T-cell (primary cell): ENCODE measurements around the gene OR52A5. TPM values are rescaled to one million over a fixed set of nuclear protein-coding genes. Genes with fewer than 3 reads are reported as not detected.
"Not testable (repeated sequence)": the region's sequence is repeated elsewhere in the genome, so short reads cannot be mapped to it uniquely, and the experiment has no call there.

ENCODE experiments used
- ATAC-seq, 4 experiments: fragments of 200-7000 bp in 3 of 4; fragments of 150-1000 bp in 1 of 4; cut with Tn5 transposase; replicated peaks in 1 of 4; 1 replicate in 3 of 4; 2 replicates in 1 of 4; pipeline ENCODE4 v1.10.0; 2021; ENCODE audit warnings: moderate library complexity in 3 of 4, mild to moderate bottlenecking in 2 of 4, moderate number of reproducible peaks in 1 of 4
- CTCF ChIA-PET, 2 donors: fragments of 300-600 bp; sonication (Branson Sonifier 250); formaldehyde crosslinking; loops; one replicate each; lab custom pipeline; 2022; ENCODE audit warnings: antibody characterized with exemption in 2 of 2; lab: Charles Lee
- POLR2A ChIA-PET, 2 donors: fragments of 300-600 bp; sonication (Branson Sonifier 250); formaldehyde crosslinking; loops; one replicate each; lab custom pipeline; 2022; ENCODE audit warnings: antibody characterized with exemption in 2 of 2; lab: Charles Lee
- DNase-seq, 35 experiments: peaks; one replicate each; pipeline versions ENCODE4 v3.0.0 to v3.0.0-alpha.2; 2013 to 2023
- H3K27ac ChIP-seq: one replicate; pipeline ENCODE4 v1.5.1; 2013; ENCODE audit warnings: low read length
- H3K27me3 ChIP-seq, 2 experiments: replicated peaks in 1 of 2; 1 replicate in 1 of 2; 2 replicates in 1 of 2; pipeline versions ENCODE4 v1.6.1 to v1.7.0; 2013; ENCODE audit warnings: low read length in 1 of 2, mixed read lengths in 1 of 2; ENCODE audit not compliant: control insufficient read depth in 2 of 2, insufficient read depth in 2 of 2; ENCODE audit errors: extremely low read depth in 1 of 2
- H3K36me3 ChIP-seq, 2 donors: 1 replicate in 1 of 2; 2 replicates in 1 of 2; pipeline versions ENCODE4 v1.6.1 to v1.7.0; 2013; ENCODE audit warnings: low read length in 1 of 2; ENCODE audit not compliant: control insufficient read depth in 2 of 2, insufficient read depth in 1 of 2; ENCODE audit errors: extremely low read depth in 1 of 2
- H3K4me1 ChIP-seq, 2 experiments: 1 replicate in 1 of 2; 2 replicates in 1 of 2; pipeline versions ENCODE4 v1.6.1 to v1.7.0; 2013; ENCODE audit warnings: low read length in 2 of 2, mixed read lengths in 1 of 2; ENCODE audit not compliant: insufficient read depth in 2 of 2, control insufficient read depth in 1 of 2; ENCODE audit errors: extremely low read depth in 1 of 2
- H3K4me3 ChIP-seq, 2 donors: 1 replicate in 1 of 2; 2 replicates in 1 of 2; pipeline versions ENCODE4 v1.5.1 to v1.7.0; 2013; ENCODE audit warnings: mild to moderate bottlenecking in 2 of 2, low read length in 1 of 2, moderate library complexity in 1 of 2; ENCODE audit not compliant: control insufficient read depth in 1 of 2; ENCODE audit errors: extremely low read depth in 1 of 2
- H3K9me3 ChIP-seq: 2 replicates; pipeline ENCODE4 v1.7.0; 2013
- H3K27ac Mint-ChIP-seq, 2 donors: one replicate each; pipeline ENCODE4 v1.8.0; 2020 to 2021; ENCODE audit warnings: mild to moderate bottlenecking in 2 of 2, mixed read lengths in 2 of 2
- H3K27me3 Mint-ChIP-seq, 2 donors: one replicate each; pipeline ENCODE4 v1.8.0; 2021 to 2022; ENCODE audit warnings: mixed read lengths in 2 of 2
- H3K36me3 Mint-ChIP-seq: one replicate; pipeline ENCODE4 v1.8.0; 2021; ENCODE audit warnings: mixed read lengths
- H3K4me1 Mint-ChIP-seq, 3 donors: one replicate each; pipeline ENCODE4 v1.8.0; 2020 to 2022; ENCODE audit warnings: mixed read lengths in 3 of 3, mild to moderate bottlenecking in 1 of 3
- H3K4me3 Mint-ChIP-seq, 3 donors: one replicate each; pipeline ENCODE4 v1.8.0; 2020 to 2022; ENCODE audit warnings: mild to moderate bottlenecking in 3 of 3, mixed read lengths in 3 of 3, moderate library complexity in 3 of 3
- H3K9me3 Mint-ChIP-seq, 3 donors: one replicate each; pipeline ENCODE4 v1.8.0; 2020 to 2022; ENCODE audit warnings: mixed read lengths in 3 of 3
- WGBS: methylation state at CpG from one replicate; pipeline ENCODE4 v1.1.5; 2013; ENCODE audit warnings: missing lambda C conversion rate; ENCODE audit not compliant: insufficient coverage; 5-methylcytosine and 5-hydroxymethylcytosine counted together
- total RNA-seq, 35 experiments: library from RNA in 6 of 35; stranded (reverse) in 6 of 35; fragments of 120-200 nt in 1 of 35; gene quantifications; one replicate each; pipeline versions ENCODE4 v1.2.1 to v1.2.4 and lab custom pipeline; 2013 to 2026

OR52A5 gene
- total RNA-seq, result not detected
- total RNA-seq (2013), result not detected
- total RNA-seq (lab: John Stamatoyannopoulos, UW), result 0 reads per million in 29 experiments

- Histone ChIP-seq H3K4me1 (no peaks in the 10 kb centered on the region), H3K4me3 (no peak within 1 kb of the TSS), H3K27ac (no peak within 1 kb of the TSS), H3K36me3 (no peaks in the 10 kb centered on the region), H3K9me3 (no peaks in the 10 kb centered on the region), H3K27me3 (no peaks in the 10 kb centered on the region)
- POLR2A ChIA-PET, result no interaction called here
- H3K9me3 Mint-ChIP-seq, result no peaks in the 10 kb centered on the region
- H3K27ac Mint-ChIP-seq, result no peak within 1 kb of the TSS
- no peaks in the 10 kb centered on the region for H3K4me1 Mint-ChIP-seq
- H3K36me3 Mint-ChIP-seq, result no peaks in the 10 kb centered on the region
- H3K27me3 Mint-ChIP-seq, result peaks cover 0 to 11% of the 10 kb centered on the region in 2 donors
- DNase-seq, result no peak
- ATAC-seq, result no peak
- CTCF ChIA-PET, result no interaction called here
- 91% methylated on average over 1 of the region's 2 CpGs for WGBS
- no peak within 1 kb of the TSS for H3K4me3 Mint-ChIP-seq
These were observed at the start of gene OR52A5 for GRCh38 chr11:5137996-5138395. TSS of gene OR52A5 (minus strand) at chr11:5138356. CDS start at chr11:5132642, 5,714 bp downstream.

DNA sequence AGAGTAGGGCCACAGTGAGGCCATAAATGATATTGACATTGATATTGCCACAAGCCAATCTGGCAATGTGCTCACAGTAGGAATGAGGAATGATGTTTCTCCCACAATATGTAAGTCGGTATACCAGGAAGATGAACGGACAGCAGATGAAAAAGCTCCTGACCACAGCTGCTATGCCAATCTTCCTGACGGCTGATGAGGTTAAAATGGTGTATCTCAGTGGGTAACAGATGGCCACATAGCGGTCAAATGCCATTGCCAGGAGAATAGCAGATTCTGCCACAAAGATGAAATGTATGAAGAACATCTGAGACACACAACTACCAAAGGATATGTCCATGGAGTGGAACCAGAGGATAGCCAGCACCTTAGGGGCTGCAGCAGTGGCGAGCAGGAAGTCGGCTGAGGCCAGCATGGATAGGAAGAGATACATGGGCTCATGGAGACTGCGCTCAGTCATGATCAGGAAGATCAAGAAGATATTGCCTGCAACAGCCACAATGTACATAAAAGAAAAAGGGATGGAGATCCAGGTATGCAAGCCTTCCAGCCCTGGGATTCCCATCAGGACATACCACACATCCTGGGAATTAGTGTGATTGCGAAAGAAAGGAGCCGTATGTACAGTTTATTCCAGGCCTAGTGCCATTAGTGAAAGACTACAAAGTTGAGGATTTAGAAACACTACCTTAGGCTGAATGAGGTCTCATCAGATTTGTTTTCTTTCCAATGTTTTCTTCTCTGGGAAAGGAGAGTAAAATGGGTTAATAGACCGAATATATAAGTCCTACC is 40.1 kb upstream of the OR52A5 start:
- Histone ChIP-seq H3K27me3 (no peaks in the 10 kb centered on the region), H3K9me3 (no peaks in the 10 kb centered on the region), H3K36me3 (no peaks in the 10 kb centered on the region), H3K27ac (no peak overlapping the region), H3K4me1 (no peaks in the 10 kb centered on the region), H3K4me3 (no peak overlapping the region)
- H3K4me3 Mint-ChIP-seq, result no peak overlapping the region
- H3K27ac Mint-ChIP-seq, result no peak overlapping the region
- WGBS, result no CpG with 5 or more reads among the region's 10 CpGs
- CTCF ChIA-PET, result no interaction called here
- H3K9me3 Mint-ChIP-seq, result peaks cover 0 to 4% (median 2%) of the 10 kb centered on the region in 3 donors
- ATAC-seq (no peak), DNase-seq (no peak)
- H3K36me3 Mint-ChIP-seq, result no peaks in the 10 kb centered on the region
- no peaks in the 10 kb centered on the region for H3K4me1 Mint-ChIP-seq
- POLR2A ChIA-PET, result no interaction called here
- H3K27me3 Mint-ChIP-seq, result peaks cover 0 to 4% of the 10 kb centered on the region in 2 donors

DNA sequence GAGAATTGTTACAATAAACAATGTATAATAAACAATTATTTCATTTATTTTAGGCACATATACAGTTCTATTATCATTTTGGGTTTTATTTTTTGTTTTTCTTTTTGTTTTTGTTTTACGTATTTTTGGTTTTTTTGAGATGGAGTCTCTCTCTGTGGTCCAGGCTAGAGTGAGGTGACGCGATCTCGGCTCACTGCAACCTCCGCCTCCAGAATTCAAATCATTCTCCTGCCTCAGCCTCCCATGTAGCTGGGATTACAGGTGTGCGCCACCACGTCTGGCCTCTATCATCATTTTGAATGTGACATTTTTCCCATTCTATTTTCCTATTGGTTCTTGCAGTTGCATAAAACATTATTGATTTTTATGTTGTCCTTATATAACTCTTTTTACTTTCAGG is 36.8 kb upstream of the OR52A5 start:
- Histone ChIP-seq H3K36me3 (no peaks in the 10 kb centered on the region), H3K4me1 (no peaks in the 10 kb centered on the region), H3K4me3 (no peak overlapping the region), H3K9me3 (no peaks in the 10 kb centered on the region), H3K27ac (no peak overlapping the region), H3K27me3 (no peaks in the 10 kb centered on the region)
- Mint-ChIP-seq H3K27ac (no peak overlapping the region), H3K9me3 (peaks cover 0 to 4% (median 2%) of the 10 kb centered on the region in 3 donors), H3K36me3 (no peaks in the 10 kb centered on the region), H3K4me3 (no peak overlapping the region), H3K27me3 (peaks cover 0 to 10% of the 10 kb centered on the region in 2 donors), H3K4me1 (no peaks in the 10 kb centered on the region)
- WGBS, result no CpG with 5 or more reads among the region's 7 CpGs
- ChIA-PET POLR2A (interaction anchor here in 1 of 2 donors (0.7 kb wide), 1 partner anchor 12 kb away, joined by 8 read pairs; no protein-coding TSS in a partner anchor), CTCF (no interaction called here)
- ATAC-seq, result no peak
- DNase-seq, result no peak

DNA sequence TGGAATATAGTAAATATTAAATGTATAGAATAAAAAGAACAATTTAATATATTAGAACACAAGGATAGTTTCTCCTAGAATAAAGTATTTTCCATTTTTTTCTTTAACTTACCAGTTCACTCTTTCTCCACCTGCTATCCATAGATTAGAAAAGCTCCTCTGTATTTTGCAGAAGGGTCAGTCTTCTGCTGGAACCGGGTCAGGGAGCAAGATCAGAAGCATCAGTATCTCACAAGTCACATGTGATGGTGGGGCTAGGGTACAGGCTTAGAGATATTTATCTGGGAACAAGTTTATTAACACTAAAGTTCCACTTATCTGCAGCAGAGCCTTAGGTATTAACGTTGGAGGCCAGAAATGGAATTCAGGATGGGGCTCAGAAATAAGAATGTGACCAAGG is 33.7 kb upstream of the OR52A5 start:
- H3K27me3 Mint-ChIP-seq, result peaks cover 0 to 6% of the 10 kb centered on the region in 2 donors
- H3K9me3 Mint-ChIP-seq, result peaks cover 0 to 2% (median 0%) of the 10 kb centered on the region in 3 donors
- H3K27ac Mint-ChIP-seq, result no peak overlapping the region
- no peak for ATAC-seq
- no peaks in the 10 kb centered on the region for H3K27me3 ChIP-seq
- no peaks in the 10 kb centered on the region for H3K4me1 Mint-ChIP-seq
- no peak overlapping the region for H3K4me3 Mint-ChIP-seq
- no CpG with 5 or more reads among the region's 2 CpGs for WGBS
- no peaks in the 10 kb centered on the region for H3K4me1 ChIP-seq
- DNase-seq, result no peak
- H3K4me3 ChIP-seq, result no peak overlapping the region
- ChIA-PET POLR2A (no interaction called here), CTCF (no interaction called here)
- H3K36me3 Mint-ChIP-seq, result no peaks in the 10 kb centered on the region
- H3K27ac ChIP-seq, result no peak overlapping the region
- H3K9me3 ChIP-seq, result no peaks in the 10 kb centered on the region
- H3K36me3 ChIP-seq, result no peaks in the 10 kb centered on the region

GRCh38 chr11:5165898-5166297 is 27.7 kb upstream of the OR52A5 start:
- H3K9me3 ChIP-seq, H3K27me3 ChIP-seq, H3K9me3 Mint-ChIP-seq, H3K4me3 ChIP-seq, DNase-seq, CTCF ChIA-PET, H3K4me3 Mint-ChIP-seq, H3K4me1 Mint-ChIP-seq, H3K36me3 Mint-ChIP-seq, H3K4me1 ChIP-seq, H3K36me3 ChIP-seq, ATAC-seq, H3K27ac ChIP-seq, H3K27ac Mint-ChIP-seq, POLR2A ChIA-PET: not testable (repeated sequence)
- peaks cover 9 to 16% of the 10 kb centered on the region in 2 donors for H3K27me3 Mint-ChIP-seq

DNA sequence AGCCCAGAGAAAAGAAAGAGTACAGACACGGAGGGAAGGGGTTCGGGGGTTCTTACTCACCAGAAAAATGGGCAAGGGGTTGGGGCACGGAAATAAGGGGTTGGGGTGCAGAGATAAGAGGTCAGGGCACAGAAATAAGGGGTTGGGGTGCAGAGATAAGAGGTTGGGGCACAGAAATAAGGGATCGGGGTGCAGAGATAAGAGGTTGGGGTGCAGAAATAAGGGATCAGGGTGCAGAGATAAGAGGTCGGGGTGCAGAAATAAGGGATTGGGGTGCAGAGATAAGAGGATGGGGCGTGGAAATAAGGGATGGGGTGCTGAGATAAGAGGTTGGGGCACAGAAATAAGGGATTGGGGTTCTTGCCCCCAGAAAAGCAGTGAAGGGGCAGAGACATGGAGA is 26.7 kb upstream of the OR52A5 start:
- H3K36me3 ChIP-seq, H3K9me3 Mint-ChIP-seq, H3K4me1 Mint-ChIP-seq, CTCF ChIA-PET, DNase-seq, H3K27me3 ChIP-seq, H3K4me3 ChIP-seq, POLR2A ChIA-PET, H3K36me3 Mint-ChIP-seq, H3K9me3 ChIP-seq, H3K4me3 Mint-ChIP-seq, H3K4me1 ChIP-seq, ATAC-seq, H3K27ac ChIP-seq, H3K27ac Mint-ChIP-seq: not testable (repeated sequence)
- peaks cover 15 to 18% of the 10 kb centered on the region in 2 donors for H3K27me3 Mint-ChIP-seq
- WGBS, result 78% methylated on average over 6 of the region's 6 CpGs
